ENCODE results near the gene ACADVL. TPM values are rescaled to one million over a fixed set of nuclear protein-coding genes. Genes with fewer than 3 reads are reported as not detected.

ACADVL gene
- total and polyA plus RNA-seq, 2 donors (not counting 1 experiment from before 2014, with no cell fraction given): 640 to 696 TPM

DNA sequence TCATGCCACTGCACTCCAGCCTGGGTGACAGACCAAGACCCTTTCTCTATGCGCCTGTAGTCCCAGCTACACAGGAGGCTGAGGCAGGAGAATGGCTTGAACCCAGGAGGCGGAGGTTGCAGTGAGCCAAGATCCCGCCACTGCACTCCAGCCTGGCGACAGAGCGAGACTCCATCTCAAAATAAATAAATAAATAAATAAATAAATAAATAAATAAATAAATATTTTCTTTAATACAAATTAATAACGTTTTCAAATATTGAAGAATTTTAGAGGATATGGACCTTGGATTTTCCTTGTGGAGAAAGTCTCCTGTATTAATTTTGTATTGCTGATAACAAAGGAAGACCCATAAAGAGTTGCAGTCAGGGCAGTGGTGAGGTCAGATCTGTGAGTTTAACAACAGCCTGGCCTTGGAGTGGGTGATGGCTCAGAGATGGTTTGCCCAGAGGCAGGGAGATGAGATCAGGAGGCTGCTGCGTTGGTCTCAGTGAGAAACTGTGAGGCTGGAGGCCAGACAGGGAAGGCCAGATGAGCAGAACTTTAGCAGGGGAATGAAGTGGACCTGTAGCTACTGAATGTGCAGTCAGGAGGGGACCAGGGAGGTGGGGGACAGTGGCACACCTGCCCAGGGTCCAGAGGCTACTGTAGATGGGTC lies 36.2 kb upstream of the ACADVL start:
- Mint-ChIP-seq H3K4me1 (peaks cover 3% of the 10 kb centered on the region), H3K27ac (no peak overlapping the region), H3K9me3 (ENCODE audit: insufficient read depth) (no peaks in the 10 kb centered on the region), H3K27me3 (peaks cover 8% of the 10 kb centered on the region), H3K4me3 (no peak overlapping the region)
- Histone ChIP-seq H3K27ac (ENCODE audit: low read length in 2 of 2) (no peak overlapping the region), H3K27me3 (replicated peaks in 1 of 4; ENCODE audit: control extremely low read depth in 1 of 4, control insufficient read depth in 3 of 4, insufficient read depth in 4 of 4, low read length in 3 of 4) (peaks cover 0 to 4% (median 0%) of the 10 kb centered on the region in 4 experiments), H3K4me2 (replicated peaks; ENCODE audit: low read depth, low read length, poor library complexity, severe bottlenecking) (no peak overlapping the region), H3K79me2 (ENCODE audit: control insufficient read depth, insufficient read depth, low read length) (no peaks in the 10 kb centered on the region), H3K4me1 (ENCODE audit: control insufficient read depth in 2 of 2, insufficient read depth in 2 of 2, low read length in 2 of 2) (no peaks in the 10 kb centered on the region), H3K9me3 (ENCODE audit: control extremely low read depth in 1 of 3, control insufficient read depth in 2 of 3, insufficient read depth in 1 of 3, low read length in 2 of 3) (no peaks in the 10 kb centered on the region), H2AFZ (ENCODE audit: insufficient read depth, low read depth, low read length, poor library complexity, severe bottlenecking) (no peak overlapping the region), H3K36me3 (replicated peaks in 1 of 2; ENCODE audit: control extremely low read depth in 1 of 2, control insufficient read depth in 1 of 2, extremely low read depth in 1 of 2, insufficient read depth in 2 of 2, low read length in 1 of 2) (no peaks in the 10 kb centered on the region), H4K20me1 (ENCODE audit: control insufficient read depth, insufficient read depth, low read length, poor library complexity, severe bottlenecking) (no peaks in the 10 kb centered on the region), H3K4me3 (ENCODE audit: control extremely low read depth in 1 of 5, extremely low read depth in 1 of 5, insufficient read depth in 1 of 5, low read depth in 2 of 5, low read length in 4 of 5) (no peak overlapping the region), H3K9ac (ENCODE audit: low read length) (no peak overlapping the region)
- intact Hi-C loops (cut with micrococcal nuclease): no loop called here
- 71% methylated on average over 2 of the region's 7 CpGs for WGBS (ENCODE audit: insufficient coverage)
- ChIA-PET POLR2A (interaction anchor here (0.6 kb wide), 1 partner anchor 15 kb away, joined by 4 read pairs; no protein-coding TSS in a partner anchor), CTCF (no interaction called here)
- no peak for ATAC-seq (ENCODE audit: low read depth)
- no peak for DNase-seq
- TF ChIP-seq EZH2 (IDR thresholded peaks at IDR 0.05; ENCODE audit: borderline replicate concordance, insufficient read depth, low read depth, low read length, poor library complexity, severe bottlenecking) (no peak), CTCF (IDR thresholded peaks at IDR 0.05) (no peak)

GRCh38 chr17:7184091-7184488 lies 35.6 kb upstream of the ACADVL start:
- TF ChIP-seq EZH2 (IDR thresholded peaks at IDR 0.05; ENCODE audit: borderline replicate concordance, insufficient read depth, low read depth, low read length, poor library complexity, severe bottlenecking): no peak
- no peak for TF ChIP-seq CTCF (IDR thresholded peaks at IDR 0.05)
- POLR2A ChIA-PET: interaction anchor here (0.6 kb wide), 1 partner anchor 14 kb away, joined by 4 read pairs; no protein-coding TSS in a partner anchor

More at GRCh38 chr17:7184091-7184488, 35.6 kb upstream of the ACADVL start:
- Histone ChIP-seq H3K9ac (ENCODE audit: low read length) (no peak overlapping the region), H3K27ac (ENCODE audit: low read length in 2 of 2) (no peak overlapping the region), H3K9me3 (ENCODE audit: control extremely low read depth in 1 of 3, control insufficient read depth in 2 of 3, insufficient read depth in 1 of 3, low read length in 2 of 3) (no peaks in the 10 kb centered on the region), H2AFZ (ENCODE audit: insufficient read depth, low read depth, low read length, poor library complexity, severe bottlenecking) (no peak overlapping the region), H3K4me3 (ENCODE audit: control extremely low read depth in 1 of 5, extremely low read depth in 1 of 5, insufficient read depth in 1 of 5, low read depth in 2 of 5, low read length in 4 of 5) (no peak overlapping the region), H3K4me1 (ENCODE audit: control insufficient read depth in 2 of 2, insufficient read depth in 2 of 2, low read length in 2 of 2) (no peaks in the 10 kb centered on the region), H3K36me3 (replicated peaks in 1 of 2; ENCODE audit: control extremely low read depth in 1 of 2, control insufficient read depth in 1 of 2, extremely low read depth in 1 of 2, insufficient read depth in 2 of 2, low read length in 1 of 2) (no peaks in the 10 kb centered on the region), H3K4me2 (replicated peaks; ENCODE audit: low read depth, low read length, poor library complexity, severe bottlenecking) (no peak overlapping the region), H3K79me2 (ENCODE audit: control insufficient read depth, insufficient read depth, low read length) (no peaks in the 10 kb centered on the region), H4K20me1 (ENCODE audit: control insufficient read depth, insufficient read depth, low read length, poor library complexity, severe bottlenecking) (no peaks in the 10 kb centered on the region), H3K27me3 (replicated peaks in 1 of 4; ENCODE audit: control extremely low read depth in 1 of 4, control insufficient read depth in 3 of 4, insufficient read depth in 4 of 4, low read length in 3 of 4) (peaks cover 0 to 1% (median 0%) of the 10 kb centered on the region in 4 experiments)
- DNase-seq (no peak), ATAC-seq (ENCODE audit: low read depth) (no peak)
- CTCF ChIA-PET: interaction anchor here (0.6 to 1.0 kb wide), 2 partner anchors 165 to 201 kb away, joined by 3 read pairs; no protein-coding TSS in a partner anchor
- H3K9me3 Mint-ChIP-seq (ENCODE audit: insufficient read depth): no peaks in the 10 kb centered on the region
- H3K27me3 Mint-ChIP-seq: peaks cover 8% of the 10 kb centered on the region
- WGBS (ENCODE audit: insufficient coverage): 40% methylated on average over 6 of the region's 14 CpGs
- H3K27ac Mint-ChIP-seq: no peak overlapping the region
- H3K4me1 Mint-ChIP-seq: peaks cover 3% of the 10 kb centered on the region
- intact Hi-C loops (cut with micrococcal nuclease): no loop called here
- no peak overlapping the region for H3K4me3 Mint-ChIP-seq

Data from B cell (primary cell).